Astrocyte (in vitro differentiated cells and primary cell): ENCODE data around the gene SRL.

Experiments used
- EZH2 ChIP-seq: IDR thresholded peaks from 2 replicates; pipeline ENCODE4 v1.6.1; 2012; ENCODE audit warnings: mild to moderate bottlenecking, low read length, inconsistent platforms; ENCODE audit not compliant: insufficient read depth
- TF ChIP-seq, protein P1 (sequence below): IDR thresholded peaks from 2 replicates; pipeline ENCODE4 v1.5.1; 2011; ENCODE audit warnings: low read depth, mild to moderate bottlenecking, inconsistent platforms, low read length, moderate library complexity; ENCODE audit not compliant: insufficient read depth

- no peak for TF ChIP-seq EZH2
- TF ChIP-seq, protein P1, sequence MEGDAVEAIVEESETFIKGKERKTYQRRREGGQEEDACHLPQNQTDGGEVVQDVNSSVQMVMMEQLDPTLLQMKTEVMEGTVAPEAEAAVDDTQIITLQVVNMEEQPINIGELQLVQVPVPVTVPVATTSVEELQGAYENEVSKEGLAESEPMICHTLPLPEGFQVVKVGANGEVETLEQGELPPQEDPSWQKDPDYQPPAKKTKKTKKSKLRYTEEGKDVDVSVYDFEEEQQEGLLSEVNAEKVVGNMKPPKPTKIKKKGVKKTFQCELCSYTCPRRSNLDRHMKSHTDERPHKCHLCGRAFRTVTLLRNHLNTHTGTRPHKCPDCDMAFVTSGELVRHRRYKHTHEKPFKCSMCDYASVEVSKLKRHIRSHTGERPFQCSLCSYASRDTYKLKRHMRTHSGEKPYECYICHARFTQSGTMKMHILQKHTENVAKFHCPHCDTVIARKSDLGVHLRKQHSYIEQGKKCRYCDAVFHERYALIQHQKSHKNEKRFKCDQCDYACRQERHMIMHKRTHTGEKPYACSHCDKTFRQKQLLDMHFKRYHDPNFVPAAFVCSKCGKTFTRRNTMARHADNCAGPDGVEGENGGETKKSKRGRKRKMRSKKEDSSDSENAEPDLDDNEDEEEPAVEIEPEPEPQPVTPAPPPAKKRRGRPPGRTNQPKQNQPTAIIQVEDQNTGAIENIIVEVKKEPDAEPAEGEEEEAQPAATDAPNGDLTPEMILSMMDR, result no peak
Measured at GRCh38 chr16:4227040-4227332, 14.9 kb downstream of the SRL start.
